Ramos (cell line): Measurements from ENCODE around the gene ARHGAP5.

Source experiments
- in situ Hi-C: fragments of 300-500 bp; cut with MboI; formaldehyde crosslinking; loops from one replicate; pipeline ENCODE4 v1.14.3; 2022; ENCODE audit warnings: low sequenced_read_pairs; ENCODE audit not compliant: unreplicated experiment

Gene ARHGAP5

GRCh38 chr14:32073537-32074189, 3.4 kb upstream of the ARHGAP5 start:
- in situ Hi-C loops = loop anchor here (25.0 kb wide), 1 partner anchor 561 kb away; no protein-coding TSS in a partner anchor

DNA sequence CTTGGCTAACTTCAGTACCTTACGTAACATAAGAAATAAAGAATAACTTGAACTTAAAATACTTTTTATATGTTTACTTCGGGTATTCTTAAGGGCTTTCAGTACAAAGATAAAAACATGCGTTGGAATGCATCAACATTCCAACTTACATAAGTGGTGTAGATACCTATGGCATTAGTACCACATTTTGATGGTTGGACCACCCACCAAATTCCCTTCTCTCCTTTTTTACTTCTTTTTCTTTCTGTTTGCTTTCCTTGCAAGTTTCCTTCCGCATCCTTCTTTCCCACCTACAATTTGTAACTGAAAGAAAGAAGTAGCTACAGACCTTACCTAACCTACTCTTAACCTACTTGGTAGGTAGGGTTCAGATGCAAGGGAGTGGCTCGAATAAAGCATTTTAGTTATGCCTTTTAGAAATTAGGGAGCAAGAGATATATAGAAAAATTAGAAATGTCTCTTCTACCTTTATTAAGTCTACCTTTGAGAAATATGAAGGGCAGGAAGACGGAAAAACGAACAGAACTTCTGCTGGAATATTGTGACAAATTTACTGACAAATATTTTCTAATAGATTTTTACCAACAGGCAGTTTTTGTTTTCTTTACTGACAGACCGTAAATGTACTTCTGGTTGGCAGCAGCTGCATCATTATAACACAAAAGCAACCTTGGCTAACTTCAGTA, 2.1 kb upstream of the ARHGAP5 start:
- in situ Hi-C loops = loop anchor here (25.0 kb wide), 1 partner anchor 563 kb away; no protein-coding TSS in a partner anchor

GRCh38 chr14:32075672-32076277, 1.3 kb upstream of the ARHGAP5 start:
- in situ Hi-C loops = no loop called here

DNA sequence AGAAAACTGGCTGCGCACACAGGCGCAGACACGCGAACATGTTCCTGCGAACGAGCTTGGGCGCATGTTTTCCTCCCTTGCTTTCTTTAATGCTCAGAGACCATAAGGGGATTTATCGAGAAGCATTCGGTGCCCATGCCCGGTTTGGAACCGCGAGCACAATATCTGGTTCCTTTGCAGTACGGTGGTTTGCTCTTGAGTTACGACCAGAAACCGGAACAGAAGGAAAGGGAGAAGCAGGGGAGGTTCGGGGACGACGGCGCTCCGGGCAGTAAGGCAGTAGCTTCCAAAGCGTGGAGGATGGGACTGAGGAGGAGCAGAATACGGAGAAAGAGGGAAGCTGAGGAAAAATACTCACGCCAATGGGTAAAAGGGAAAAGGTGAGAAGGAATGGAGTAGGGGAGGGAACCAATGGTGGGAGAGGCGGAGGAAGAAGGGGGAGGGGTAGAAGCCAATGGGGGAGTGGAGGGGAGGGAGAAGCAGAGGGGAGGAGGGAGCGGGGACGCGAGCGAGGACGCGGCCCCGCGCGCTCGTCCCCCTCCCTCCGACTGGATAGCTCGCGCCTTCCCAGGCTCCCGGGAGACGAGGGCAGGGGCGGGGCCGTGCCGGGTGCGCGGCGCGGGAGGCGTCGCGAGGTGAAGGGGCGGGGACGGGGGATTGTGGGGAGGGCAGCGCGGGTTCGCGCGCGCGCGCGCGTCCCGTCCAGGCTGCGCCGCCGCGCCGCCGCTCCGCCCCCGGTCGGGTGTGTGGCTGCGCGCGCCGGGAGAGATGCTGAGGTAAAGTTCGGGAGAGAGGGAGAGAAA, 625 bp upstream of the ARHGAP5 start:
- in situ Hi-C loops = no loop called here

DNA sequence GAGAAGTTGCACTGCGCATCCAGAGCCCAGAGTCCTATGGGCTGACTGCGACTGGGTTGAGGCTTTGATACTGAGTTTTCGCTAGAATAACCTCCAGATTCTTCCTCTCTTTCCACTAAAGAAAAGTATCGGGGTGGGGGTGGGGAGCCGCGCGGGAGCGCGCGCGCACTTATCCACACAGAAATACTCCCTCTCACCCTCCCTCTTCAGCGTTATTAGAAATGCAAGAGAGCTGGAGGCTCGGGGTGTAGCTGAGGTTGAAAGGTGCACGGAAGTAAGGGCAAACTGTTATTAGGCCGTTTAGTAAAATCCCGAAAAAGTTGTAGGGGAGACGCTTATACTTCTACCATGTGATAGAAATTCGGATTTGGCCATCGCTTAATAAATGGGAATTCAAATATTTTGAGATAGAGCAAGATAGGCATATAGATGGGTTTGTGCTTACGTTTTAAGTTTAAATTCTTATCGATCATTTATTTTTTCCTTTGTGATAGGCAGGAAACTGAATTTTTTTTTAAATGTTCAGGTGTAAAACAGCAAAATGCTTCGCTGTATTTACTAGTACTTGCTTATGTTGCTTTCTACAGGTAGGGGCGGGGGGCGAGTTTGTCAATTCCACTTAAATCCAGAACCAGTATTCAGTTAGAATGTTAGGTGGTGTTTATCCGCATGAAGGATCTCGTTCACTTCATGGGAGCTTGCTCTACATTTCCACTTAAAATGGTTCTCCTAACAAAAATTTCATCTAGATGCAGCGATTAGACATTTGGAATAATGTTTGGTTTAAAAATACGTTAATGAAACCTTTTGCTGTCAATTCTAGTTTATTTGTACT, 1.1 kb downstream of the ARHGAP5 start:
- in situ Hi-C loops = no loop called here

DNA sequence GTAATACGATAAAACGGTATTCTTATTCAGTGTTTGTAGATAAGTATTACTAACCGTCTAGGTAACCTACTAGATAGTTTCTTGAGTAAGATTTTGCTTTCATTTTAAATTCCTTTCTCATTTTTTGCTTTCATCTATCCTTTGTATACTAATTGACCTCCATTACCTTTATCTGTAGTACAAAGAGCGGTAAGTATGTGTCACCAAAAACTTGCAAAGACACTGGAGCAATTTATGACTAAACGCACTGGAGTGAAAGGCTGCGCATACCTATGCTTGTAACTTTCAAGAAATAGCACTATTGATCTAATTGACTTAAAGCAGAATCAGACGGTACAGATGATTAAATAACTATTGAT, 1.7 kb downstream of the ARHGAP5 start:
- in situ Hi-C loops = no loop called here

DNA sequence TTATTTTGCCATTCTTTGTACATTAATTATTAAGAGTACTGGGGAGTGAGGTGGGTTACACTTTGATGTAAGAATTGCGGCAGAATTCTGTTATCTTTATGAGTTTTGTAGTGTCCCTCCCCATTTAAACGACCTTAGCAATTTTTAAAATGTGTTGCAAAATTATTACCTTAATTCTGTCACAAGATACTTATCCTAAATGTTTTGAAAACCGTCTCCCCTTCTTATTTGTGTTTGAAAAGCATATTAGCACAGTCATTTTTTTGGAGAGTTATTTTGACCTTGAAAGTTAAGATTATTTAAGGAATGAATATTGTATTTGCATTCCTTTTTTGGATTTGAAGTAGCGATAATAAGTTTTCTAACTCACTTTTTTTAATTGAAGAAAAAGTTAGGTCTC, 2.2 kb downstream of the ARHGAP5 start:
- in situ Hi-C loops = no loop called here

- in situ Hi-C loops = no loop called here
These were observed 3.0 kb downstream of the ARHGAP5 start for GRCh38 chr14:32080001-32080510.

DNA sequence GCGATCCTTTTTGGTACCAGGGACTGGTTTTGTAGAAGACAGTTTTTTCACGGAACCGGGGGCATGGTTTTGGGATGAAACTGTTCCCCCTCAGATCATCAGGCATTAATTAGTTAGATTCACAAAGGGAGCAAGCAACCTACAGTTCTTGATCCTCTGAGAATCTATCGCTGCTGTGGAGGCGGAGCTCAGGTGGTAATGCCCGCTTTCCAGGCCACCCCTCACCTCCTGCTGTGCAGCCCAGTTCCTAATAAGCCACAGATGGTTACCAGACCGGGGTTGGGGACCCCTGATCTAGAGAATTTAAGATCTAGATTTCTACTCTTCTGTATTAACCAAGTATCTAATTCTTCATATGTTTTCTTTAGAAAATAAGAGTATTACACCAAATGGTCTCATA, 4.8 kb downstream of the ARHGAP5 start:
- in situ Hi-C loops = no loop called here

DNA sequence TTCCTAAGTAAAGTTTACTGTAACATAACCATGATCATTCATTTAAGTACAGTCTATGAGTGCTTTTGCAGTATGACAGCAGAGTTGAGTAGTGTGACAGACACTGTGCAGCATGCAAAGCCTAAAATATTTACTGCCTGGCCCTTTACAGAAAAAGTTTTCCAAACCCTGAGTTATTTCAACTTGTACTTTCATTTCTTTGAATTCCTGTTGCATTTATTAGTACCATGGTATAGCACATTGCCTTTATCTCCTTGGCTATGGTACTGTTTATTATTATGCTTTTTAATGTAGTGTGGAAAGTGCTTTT, 6.2 kb downstream of the ARHGAP5 start:
- in situ Hi-C loops = no loop called here

- in situ Hi-C loops = no loop called here
These were observed 6.7 kb downstream of the ARHGAP5 start for GRCh38 chr14:32083789-32084188.

DNA sequence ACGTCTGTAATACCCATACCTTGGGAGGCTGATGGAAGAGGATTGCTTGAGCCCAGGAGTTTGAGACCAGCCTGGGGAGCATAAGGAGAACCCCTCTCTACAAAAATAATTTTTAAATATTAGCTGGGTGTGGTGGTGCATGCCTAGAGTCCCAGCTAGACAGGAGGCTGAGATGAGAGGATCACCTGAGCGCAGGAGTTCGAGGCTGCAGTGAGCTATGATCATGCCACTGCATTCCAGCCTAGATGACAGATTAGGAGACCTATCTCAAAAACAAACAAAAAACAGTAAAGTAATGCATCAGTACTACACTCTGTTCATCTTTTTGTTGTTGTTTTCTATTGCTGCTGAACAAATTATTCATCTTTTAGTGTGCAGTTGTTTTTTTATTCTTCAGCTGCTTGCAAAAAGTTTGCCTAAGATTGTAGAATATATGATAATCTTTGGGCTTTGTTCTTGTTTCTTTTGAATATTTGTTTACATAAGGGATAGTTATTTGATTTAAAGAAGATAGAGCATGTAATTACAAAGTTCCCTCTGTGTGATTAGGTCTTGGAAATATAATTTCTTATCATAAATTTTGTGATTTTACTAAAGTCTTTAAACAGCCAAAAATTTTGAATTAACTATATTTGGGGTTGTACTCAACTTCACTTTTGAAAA, 8.2 kb downstream of the ARHGAP5 start:
- in situ Hi-C loops = no loop called here

DNA sequence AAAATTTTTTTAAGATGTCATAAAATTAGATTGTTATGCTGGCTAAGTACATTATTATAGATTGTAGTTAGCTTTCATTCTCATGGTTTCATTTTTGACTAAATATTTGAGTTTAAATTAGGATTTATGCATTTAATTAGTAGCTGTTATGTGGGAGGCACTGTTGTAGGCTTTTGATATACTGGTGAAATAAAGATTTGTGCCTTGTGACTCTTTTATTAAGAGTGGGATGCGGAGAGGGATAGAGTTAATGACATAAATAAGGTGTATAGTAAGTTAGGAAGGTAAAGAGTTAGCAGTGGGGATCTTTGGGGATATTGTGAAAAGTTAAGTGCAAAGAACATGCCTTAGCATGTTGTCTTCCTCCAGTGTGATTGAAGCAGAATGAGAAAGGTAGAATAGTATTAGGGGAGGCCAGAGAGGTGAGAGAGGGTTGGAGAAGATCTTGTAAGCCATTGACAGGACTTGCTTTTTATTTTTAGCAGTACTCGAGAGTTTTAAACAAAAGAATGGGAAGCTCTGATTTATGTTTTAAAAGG, 8.8 kb downstream of the ARHGAP5 start:
- in situ Hi-C loops = no loop called here

DNA sequence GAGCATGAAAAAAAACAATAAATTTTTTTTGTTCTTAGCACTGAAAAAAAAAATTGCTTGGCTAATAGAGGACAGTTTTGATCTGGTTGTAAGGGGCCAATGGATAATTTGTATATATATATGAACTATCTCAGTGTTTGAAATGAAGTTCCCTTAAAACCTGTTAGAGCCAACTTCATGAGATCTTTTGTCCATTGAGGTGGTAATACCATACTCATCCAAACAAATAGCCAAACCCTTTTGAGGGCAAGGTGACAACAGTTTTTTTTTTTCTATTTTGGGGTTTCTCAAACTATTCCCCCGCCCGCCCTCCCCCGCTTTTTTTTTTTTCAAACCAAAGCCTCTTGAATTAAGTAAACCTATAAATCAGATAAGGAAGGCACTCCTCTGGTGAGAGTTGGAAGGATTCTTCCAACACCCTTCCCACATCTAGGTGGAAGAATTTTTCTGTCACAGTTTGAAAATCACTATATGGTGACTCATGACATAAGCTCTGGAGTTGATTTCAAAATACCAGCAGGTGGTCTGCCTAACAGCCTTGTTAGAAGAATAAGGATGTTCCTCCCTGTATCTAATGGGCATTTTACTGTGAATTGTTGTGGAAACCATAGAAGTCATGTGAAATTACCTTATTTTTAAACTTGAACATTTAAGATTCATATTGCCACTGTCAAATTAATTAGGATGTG, 10.2 kb downstream of the ARHGAP5 start:
- in situ Hi-C loops = no loop called here

- in situ Hi-C loops = no loop called here
These were observed 10.8 kb downstream of the ARHGAP5 start for GRCh38 chr14:32087907-32088306.

DNA sequence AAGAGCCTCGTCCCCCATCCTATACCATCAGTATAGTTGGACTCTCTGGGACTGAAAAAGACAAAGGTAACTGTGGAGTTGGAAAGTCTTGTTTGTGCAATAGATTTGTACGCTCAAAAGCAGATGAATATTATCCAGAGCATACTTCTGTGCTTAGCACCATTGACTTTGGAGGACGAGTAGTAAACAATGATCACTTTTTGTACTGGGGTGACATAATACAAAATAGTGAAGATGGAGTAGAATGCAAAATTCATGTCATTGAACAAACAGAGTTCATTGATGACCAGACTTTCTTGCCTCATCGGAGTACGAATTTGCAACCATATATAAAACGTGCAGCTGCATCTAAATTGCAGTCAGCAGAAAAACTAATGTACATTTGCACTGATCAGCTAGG, 13.6 kb downstream of the ARHGAP5 start:
- in situ Hi-C loops = no loop called here

- in situ Hi-C loops = no loop called here
These were observed 22.4 kb downstream of the ARHGAP5 start for GRCh38 chr14:32099473-32099872.

DNA sequence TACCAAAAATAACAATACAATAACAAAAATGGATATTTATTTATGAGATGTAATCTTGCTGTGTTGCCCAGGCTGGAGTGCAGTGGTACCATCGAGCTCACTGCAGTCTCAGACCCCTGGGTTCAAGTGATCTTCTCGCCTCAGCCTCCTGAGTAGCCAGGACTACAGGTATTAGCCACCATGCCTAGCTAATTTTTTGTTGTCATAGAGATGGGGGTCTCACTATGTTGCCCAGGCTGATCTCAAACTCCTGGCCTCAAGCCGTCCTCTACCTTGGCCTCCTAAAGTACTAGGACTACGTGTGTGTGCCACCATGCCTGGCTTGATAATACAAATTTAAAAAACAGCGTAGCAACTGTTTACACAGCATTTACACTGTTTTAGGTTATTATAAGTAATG, 23.1 kb downstream of the ARHGAP5 start:
- in situ Hi-C loops = no loop called here
